COLO829 (cell line): Measurements from ENCODE around the gene ABCC5.
A peak's percentile ranks its signal among the peaks of the same experiment; 100 is the strongest.
"Not testable (repeated sequence)": the region's sequence is repeated elsewhere in the genome, so short reads cannot be mapped to it uniquely, and the experiment has no call there.

Experiments
- DNase-seq: peaks from one replicate; pipeline ENCODE4 v3.0.0; 2012; ENCODE audit warnings: low spot score

Gene ABCC5

DNA sequence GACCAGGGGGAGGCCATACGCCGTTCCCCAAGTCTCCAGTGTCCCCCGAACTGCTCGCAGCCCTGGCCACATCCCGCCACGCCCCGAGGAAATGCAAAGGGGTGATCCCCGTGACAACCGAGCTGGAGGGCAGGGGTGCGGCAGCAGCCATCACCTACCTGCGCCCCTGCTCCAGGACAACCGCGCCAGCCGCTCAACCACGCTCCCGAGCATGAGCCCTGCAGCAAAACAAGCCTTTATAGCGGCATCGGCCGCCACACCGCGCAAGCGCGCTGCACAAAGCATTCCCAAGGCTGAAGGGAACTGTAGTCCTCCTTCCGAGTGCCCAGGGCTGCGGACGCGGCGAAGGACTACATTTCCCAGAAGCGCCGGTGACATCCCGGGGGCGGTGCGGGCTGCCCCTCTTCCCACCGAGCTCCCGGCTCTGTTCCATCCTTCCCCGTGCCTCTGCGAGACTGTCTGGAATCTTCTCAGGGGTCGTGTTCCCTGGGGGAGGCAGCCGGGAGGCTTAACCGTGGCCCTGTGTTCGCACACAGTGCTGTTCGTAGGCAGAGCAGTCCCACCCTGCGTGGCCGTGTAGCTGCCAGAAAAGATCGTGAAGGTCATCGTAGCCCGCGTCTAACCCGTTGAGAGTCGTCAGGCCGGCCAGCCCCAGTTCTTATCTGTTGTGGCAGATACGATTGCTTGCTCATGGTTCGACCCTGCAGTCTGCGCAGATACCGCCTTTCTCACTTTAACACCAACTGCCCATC is at the start of gene ABCC5:
Gene ABCC5 (minus strand): TSS at position 213 of the 752 bp plus-strand sequence. CDS start 3,492 bp downstream, outside the sequence.
- DNase-seq, result peak; percentile 97

DNA sequence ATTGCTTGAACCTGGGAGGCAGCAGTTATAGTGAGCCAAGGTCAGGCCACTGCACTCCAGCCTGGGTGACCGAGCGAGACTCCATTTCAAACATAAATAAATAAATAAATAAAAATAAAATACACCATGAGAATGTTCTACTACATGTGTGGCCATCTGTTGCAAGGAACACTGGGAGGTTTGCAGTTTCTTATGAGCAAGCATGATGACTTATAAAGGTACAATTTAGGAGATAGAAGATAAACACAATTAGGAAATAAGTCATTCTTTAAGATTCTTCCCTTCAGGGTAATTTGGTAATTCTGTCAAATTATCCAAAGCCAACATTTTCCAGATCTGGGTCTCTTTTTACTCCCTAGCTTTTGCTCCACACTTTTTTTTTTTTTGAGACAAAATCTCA is 48.5 kb upstream of the ABCC5 start:
- DNase-seq, result no peak

DNA sequence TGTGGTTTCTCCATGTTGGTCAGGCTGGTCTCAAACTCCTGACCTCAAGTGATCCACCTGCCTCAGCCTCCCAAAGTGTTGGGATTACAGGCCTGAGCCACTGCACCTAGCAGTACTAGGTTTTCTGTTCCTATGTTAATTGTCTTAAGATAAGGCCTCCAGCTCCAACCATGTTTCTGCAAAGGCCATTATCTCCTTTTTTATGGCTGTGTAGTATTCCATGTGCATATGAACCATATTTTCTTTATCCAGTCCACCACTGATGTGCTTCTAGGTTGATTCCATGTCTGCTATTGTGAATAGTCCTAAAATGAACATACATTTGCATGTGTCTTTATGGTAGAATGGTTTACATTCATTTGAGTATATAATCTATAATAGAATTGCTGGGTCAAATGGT is 45.0 kb upstream of the ABCC5 start:
- no peak for DNase-seq

DNA sequence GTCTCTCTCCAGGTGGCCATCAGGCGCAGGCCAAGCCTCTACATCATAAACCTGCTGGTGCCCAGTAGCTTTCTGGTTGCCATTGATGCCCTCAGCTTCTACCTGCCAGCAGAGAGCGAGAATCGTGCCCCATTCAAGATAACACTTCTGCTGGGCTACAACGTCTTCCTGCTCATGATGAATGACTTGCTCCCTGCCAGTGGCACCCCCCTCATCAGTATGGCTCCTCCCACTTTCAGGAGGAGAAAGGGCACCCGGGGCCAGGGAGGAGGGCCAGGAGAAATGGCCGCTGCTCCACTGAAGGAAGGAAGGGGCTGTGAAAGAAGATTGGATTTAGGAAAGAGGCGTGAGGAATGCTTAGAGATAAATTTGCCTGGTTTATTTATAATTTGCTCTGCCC is 41.7 kb upstream of the ABCC5 start:
- DNase-seq, result no peak

DNA sequence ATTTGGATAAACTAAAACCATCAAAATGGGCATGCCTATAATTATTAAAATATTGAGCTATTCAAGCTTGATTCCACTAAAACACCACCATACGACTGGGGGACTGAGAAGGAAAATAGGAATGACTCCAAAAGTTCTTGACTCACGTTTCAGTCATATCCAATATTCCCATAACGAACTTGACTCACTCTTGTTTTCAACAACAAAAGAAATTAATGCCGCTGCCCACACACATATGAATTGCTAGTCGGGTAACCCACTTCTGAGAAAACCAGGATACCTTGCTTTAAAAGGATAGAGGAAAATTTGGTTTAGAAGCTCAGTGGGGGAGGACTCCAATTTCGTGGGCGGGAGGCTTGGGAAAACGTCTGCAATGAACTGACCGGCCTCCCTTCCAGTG is 40.3 kb upstream of the ABCC5 start:
- DNase-seq, result no peak

DNA sequence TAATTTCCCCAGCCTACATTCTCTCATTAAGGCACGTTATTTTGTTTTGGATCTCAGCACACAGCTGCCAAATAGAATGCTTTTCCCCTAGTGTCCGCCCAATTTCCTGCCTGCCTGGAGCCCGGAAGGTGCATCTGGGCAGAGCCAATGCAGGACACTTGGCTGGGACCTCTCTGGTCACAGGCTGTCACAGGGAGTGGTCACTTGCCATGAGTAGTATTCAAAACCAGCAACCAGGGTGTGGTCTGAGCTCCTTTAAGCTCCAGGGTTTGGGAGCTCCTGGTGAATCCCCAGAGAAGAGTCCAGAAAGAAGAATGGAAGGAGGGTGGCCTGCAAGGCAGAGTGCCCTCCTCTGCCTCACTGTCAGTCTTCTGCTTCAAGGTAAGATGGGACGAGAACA is 35.1 kb upstream of the ABCC5 start, which contains the start of gene HTR3C:
Gene HTR3C (plus strand): TSS at position 281 of the 400 bp plus-strand sequence. CDS start 34 bp downstream, at position 315.
- no peak for DNase-seq

DNA sequence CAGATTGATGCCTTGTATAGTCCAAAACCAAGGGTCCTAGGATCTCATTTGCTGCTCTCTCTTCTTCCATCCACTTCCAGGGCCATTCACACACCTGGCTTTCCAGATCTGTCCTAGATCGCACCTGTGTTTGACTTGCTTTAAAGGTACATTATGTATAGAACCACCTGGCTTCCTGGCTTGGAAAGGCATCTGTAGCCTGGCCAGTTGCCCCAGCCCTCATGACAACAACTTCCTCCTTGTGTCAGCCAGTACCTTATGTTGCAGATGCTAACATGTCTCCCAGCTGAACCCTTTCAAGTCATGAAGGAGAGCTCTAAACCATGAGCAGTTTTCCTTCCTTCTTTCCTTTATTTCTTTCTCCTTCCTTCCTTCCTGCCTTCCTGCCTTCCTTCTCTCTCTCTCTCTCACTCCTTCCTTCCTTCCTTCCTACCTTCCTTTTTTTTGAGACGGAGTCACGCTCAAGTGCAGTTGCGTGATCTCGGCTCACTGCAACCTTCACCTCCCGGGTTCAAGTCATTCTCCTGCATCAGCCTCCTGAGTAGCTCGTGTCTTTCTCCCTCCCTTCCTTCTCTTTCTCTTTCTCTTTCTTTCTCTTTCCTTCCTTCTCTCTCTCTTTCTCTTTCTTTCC is 32.6 kb upstream of the ABCC5 start:
- no peak for DNase-seq

DNA sequence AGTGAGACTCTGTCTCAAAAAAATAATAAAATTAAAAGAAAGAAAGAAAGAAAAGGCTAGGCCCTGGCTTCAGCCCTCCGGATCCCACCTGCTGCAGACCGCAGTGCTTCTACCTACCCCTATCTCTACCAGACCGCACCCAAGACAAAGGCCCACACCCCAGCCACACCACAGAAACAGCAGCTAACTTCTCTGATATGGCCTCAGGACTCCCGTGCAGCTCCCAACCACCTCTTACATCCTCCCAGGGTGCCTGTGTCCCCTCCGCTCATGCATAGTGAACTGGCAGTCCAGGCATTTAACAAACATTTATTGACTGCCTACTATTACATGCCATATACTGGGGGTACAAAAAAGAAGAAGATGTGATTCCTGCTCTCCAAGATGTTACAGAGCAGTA is 28.3 kb upstream of the ABCC5 start:
- no peak for DNase-seq

DNA sequence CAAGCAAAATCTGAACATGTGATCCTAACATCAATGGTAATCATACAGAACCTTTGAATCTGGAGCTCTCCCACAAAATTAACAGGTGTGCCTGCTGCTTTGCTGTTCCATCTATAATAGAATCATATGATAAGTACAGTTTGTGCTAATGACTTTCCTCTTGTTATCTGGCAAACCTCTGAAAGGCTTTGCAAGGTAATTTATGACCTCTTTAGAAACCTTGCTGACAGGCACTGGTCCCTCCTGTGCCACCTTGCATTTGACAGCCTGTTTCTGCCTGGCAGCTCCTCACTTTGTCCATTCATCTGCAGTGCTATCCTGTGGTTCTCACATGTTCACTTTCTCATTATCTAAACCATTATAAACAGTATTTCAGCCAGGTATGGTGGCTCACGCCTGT is 24.9 kb upstream of the ABCC5 start:
- DNase-seq, result no peak

DNA sequence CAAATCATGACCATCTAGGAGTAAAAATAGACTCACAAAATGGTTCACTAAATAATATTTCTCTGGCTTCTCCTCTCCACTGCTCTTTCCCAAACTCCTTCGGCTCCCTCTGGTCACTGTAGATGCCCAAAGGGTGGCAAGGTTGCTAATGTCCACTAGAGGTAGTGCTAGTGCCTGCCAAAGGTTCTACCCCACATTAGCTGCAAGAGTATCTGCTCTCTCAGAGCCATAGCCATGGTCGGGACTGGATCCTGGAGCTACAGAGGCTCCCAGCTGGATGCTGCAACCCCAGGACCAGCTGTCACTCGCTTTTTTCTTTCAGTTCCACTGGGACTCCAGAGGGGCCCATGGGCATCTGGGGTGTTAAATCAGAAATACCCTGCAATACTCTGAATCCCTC is 22.3 kb upstream of the ABCC5 start:
- peak; percentile 51 for DNase-seq

DNA sequence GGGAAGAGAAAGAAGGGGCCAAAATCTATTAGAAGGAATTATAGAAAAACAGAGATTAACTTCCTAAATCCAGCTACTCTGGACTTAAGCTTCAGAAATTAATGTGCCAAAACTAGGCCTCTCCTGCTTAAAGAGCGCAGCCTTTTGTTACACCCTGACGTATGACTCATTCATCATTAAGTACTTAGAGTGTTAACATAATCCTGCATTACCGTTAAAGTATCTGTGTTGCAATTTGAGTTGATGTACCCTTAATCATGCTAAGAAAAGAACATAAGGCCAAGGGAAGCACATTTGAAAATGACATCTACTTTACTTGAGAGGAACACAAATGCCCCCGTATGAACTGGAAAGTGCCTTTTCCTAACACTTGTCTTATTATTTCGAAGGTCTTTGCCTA is 21.7 kb upstream of the ABCC5 start:
- no peak for DNase-seq

DNA sequence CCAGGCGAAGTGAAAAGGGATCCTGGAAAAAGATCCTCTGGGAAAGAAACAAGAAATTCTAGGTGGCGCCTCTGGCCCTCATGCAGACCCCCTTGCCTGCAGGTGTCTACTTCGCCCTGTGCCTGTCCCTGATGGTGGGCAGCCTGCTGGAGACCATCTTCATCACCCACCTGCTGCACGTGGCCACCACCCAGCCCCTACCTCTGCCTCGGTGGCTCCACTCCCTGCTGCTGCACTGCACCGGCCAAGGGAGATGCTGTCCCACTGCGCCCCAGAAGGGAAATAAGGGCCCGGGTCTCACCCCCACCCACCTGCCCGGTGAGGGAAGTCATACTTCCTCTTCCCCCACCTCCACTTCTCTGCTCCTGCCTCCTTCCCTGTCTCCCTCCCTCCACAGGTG is 20.6 kb upstream of the ABCC5 start:
- not testable (repeated sequence) for DNase-seq

DNA sequence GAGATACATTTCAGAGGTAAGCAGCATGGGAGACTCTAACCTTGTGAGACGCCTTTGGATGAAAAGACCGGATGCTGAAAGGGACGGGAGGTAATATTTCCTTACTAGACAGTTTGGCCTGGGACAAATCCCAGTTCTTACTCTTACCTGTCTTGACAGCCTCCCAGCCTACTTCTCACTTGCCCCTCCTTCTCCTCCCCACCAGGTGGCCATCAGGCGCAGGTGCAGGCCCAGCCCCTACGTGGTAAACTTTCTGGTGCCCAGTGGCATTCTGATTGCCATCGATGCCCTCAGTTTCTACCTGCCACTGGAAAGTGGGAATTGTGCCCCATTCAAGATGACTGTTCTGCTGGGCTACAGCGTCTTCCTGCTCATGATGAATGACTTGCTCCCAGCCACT is 20.1 kb upstream of the ABCC5 start:
- DNase-seq, result no peak

DNA sequence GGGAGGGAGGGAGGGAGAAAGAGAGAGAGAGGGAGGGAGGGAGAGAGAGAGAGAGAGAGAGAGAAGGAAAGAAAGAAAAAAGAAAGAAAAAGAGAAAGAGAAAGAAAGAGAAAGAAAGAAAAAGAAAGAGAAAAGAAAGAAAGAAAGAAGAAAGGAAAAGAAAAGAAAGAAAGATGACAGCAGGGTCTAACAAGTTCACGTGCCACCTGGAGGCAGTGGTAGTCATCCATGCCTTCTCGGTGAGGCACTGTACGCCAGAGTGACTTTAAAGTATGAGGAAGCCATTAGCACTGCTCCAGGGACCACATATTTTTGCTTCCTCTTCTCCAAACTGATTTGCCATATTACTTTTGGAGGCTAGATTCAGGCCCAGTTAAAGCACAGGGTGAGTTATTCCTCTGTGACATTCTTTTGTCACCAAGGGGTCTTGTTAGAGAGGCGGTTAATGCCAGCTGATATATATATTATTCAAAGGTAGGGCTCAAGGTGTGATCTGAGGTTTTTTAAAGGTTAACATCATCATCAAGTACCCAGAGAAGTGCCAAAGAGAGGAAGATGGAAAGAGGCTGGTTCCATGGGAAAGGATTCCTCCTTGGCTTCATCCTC is 13.6 kb upstream of the ABCC5 start, which contains the start of gene HTR3D:
Gene HTR3D (plus strand): TSS at position 556 of the 606 bp plus-strand sequence. CDS start 0 bp downstream, at position 556.
- DNase-seq, result no peak

DNA sequence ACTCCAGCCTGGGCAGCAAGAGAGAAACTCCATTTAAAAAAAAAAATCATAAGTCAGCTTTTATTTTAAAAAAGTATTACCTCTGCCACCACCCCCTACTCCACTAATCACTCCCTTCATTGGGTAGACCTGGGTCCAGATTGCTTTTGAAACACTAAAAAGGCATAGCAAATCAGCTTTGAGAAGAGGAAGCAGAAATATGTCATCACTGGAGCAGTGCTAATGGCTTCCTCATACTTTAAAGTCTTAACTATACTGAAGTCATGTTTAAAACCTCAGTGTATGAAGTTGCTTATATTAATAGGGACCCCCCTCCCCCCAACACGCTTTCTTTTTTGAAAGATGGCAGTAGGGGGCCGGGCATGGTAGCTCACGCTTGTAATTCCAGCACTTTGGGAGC is 12.9 kb upstream of the ABCC5 start:
- no peak for DNase-seq

DNA sequence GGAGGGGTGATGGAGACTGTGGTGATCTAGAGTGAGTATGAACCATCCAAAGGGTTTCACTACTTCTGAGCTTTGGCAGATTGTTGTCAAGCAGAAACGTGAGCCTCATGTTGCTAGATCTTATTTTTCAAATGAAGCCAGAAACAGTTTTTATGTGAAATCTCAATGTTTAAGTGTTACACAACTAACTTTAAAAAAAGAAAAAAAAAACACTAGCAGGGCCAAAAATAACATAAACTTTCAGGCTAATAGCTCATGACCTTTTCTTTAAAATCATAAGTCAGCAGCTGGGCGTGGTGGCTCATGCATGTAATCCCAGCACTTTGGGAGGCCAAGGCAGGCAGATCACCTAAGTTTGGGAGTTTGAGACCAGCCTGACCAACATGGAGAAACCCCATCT is 11.8 kb upstream of the ABCC5 start:
- DNase-seq, result no peak

DNA sequence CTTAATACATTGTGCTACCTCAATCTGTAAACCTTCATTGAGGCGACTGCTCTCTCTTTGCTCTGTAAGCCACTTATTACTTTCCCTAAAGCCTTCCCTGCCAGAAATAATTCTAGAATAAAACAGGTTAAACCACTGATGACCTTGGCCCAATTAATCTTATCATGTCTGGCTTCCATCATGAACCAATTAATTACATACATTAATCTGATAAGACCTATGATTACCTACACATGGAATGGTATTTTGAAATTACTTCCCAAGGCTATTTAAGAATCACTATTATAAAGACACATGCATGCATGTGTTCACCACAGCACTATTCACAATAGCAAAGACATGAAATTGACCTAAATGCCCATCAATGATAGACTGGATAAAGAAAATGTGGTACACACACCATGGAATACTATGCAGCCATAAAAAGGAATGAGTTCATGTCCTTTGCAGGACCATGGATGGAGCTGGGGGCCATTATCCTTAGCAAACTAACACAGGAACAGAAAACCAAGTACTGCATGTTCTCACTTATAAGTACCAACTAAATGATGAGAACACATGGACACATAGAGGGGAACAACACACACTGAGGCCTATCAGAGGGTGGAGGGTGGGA is 10.7 kb upstream of the ABCC5 start:
- not testable (repeated sequence) for DNase-seq

DNA sequence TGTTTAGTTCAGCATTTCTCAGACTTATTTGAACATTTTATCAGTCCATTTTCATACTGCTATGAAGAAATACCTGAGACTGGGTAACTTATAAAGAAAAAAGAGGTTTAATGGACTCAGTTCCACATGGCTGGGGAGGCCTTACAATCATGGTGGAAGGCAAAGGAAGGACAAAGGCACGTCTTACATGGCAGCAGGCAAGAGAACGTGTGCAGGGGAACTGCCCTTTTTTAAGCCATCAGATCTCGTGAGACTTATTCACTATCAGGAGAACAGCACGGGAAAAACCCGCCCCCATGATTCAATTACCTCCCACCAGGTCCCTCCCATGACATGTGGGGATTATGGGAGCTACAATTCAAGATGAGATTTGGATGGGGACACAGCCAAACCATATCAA is 7.6 kb upstream of the ABCC5 start:
- DNase-seq, result not testable (repeated sequence)

DNA sequence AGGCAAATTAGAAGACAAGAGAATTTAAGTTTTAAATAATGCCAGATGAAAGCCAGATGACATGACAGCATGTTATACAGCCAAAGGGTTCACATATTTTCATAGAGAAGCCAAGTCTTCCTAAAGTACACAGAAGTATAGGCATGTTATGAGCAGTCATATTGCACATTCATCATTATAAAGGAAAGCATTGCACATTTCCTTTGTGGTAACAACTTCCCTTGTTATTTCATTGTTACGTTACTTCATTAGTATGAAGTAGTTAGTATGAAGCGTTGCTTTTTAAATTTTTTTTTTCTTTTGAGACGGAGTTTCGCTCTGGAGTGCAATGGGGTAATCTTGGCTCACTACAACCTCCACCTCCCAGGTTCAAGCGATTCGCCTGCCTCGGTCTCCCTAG is 4.6 kb upstream of the ABCC5 start:
- no peak for DNase-seq

DNA sequence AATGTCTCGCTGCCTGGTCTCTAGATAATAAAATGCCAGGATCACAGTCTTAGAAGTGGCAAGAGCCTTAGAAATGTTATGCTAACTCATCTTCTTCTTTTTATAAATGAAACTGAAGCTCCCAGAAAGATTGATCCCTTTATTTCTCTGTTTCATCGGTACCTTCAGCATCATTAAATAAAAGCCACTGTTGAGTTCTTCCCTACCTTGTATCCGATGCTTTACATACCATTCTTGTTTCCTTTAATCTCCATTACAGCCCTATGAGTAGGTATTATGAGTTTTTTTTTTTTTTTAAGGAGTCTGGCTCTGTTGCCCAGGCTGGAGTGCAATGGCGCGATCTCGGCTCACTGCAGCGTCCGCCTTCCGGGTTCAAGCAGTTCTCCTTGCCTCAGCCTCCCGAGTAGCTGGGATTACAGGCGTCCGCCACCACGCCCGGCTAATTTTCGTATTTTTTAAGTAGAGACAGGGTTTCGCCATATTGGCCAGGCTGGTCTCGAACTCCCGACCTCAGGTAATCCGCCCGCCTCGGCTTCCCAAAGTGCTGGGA is 815 bp upstream of the ABCC5 start:
- DNase-seq, result no peak

DNA sequence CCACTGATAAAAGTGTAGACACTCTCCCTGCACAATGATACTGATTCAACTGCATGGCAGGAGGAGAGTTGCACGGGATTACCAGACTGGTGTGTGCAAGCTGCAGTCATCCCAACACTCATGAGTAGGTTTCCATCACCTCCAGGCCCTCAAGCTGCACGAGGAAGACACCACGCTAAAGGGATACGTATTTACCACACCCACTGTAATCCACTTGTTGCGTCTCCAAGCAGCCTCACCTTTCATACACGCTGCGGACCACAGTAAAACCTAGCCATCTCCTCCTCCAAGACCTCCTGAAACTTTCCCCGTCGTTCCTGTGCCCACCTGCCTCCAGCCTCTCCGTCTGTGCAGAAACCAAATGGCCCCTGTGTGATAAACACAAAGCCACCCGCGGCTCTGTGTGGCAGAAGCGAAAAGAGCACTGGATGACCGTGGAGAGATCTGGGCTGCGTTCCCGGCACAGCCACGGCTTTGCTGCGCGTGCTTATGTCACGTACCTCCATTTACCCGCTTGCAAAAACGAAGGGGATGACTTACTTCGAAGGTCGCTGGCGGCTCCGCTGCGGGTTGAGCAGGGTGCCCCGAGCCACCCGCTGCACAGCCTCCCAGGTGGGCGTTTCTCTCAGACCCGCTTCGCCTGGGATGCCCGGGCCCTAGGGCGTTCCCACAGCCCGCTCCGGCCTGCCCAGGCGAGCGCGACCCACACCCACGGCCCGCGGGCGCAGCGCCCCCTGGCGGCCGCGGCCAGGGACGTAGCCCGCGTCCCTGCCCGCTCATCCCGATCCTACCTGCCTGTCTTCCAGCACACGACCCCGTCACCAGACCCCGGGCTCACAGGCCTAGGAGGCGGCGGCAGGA is 643 bp downstream of the ABCC5 start:
- peak; percentile 59 for DNase-seq
